HUES48 (cell line): ENCODE measurements around the gene LHB.

Experiments used
- H3K27ac ChIP-seq: one replicate; pipeline ENCODE4 v1.7.0; 2013; ENCODE audit warnings: low read depth, low read length, inconsistent platforms
- H3K27me3 ChIP-seq: 2 replicates; pipeline ENCODE4 v1.6.1; 2013; ENCODE audit warnings: mild to moderate bottlenecking, low read length; ENCODE audit not compliant: control insufficient read depth, insufficient read depth
- H3K36me3 ChIP-seq: 2 replicates; pipeline ENCODE4 v1.6.1; 2013; ENCODE audit warnings: low read length; ENCODE audit not compliant: control insufficient read depth, insufficient read depth
- H3K4me1 ChIP-seq: 2 replicates; pipeline ENCODE4 v1.6.1; 2013; ENCODE audit warnings: mild to moderate bottlenecking, low read length; ENCODE audit not compliant: control insufficient read depth, insufficient read depth
- H3K4me3 ChIP-seq: 2 replicates; pipeline ENCODE4 v1.5.1; 2013; ENCODE audit warnings: mild to moderate bottlenecking, low read depth, low read length
- H3K9ac ChIP-seq: 2 replicates; pipeline ENCODE4 v1.6.1; 2013; ENCODE audit warnings: mild to moderate bottlenecking, low read depth, low read length, moderate library complexity
- H3K9me3 ChIP-seq: 2 replicates; pipeline ENCODE4 v1.6.1; 2013; ENCODE audit warnings: low read length; ENCODE audit not compliant: control insufficient read depth, insufficient read depth

LHB gene

GRCh38 chr19:49004964-49005614 is 11.8 kb downstream of the LHB start:
- Histone ChIP-seq H3K27ac (no peak overlapping the region), H3K9me3 (no peaks in the 10 kb centered on the region), H3K4me3 (no peak overlapping the region), H3K27me3 (no peaks in the 10 kb centered on the region), H3K9ac (no peak overlapping the region), H3K4me1 (no peaks in the 10 kb centered on the region), H3K36me3 (peaks cover 72% of the 10 kb centered on the region)

DNA sequence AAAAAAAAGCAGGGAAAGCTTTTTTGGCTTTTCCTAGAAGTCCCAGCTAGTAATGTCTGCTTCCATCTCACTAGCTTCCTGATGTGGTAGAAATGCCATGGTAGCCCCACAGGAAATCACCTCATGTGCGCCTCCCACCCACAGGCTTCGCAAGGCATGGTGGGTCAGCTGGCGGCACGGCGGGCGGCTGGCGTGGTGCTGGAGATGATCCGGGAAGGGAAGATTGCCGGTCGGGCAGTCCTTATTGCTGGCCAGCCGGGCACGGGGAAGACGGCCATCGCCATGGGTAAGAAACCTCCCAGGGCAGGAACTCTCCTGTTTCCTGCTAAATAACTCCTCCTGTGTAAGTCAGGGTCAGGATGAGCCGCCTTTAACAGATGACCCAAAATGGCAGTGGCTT is 12.8 kb downstream of the LHB start:
- H3K4me1 ChIP-seq: no peaks in the 10 kb centered on the region
- H3K9ac ChIP-seq: no peak overlapping the region
- no peaks in the 10 kb centered on the region for H3K27me3 ChIP-seq
- H3K27ac ChIP-seq: no peak overlapping the region
- H3K4me3 ChIP-seq: no peak overlapping the region
- H3K9me3 ChIP-seq: no peaks in the 10 kb centered on the region
- H3K36me3 ChIP-seq: peaks cover 62% of the 10 kb centered on the region

DNA sequence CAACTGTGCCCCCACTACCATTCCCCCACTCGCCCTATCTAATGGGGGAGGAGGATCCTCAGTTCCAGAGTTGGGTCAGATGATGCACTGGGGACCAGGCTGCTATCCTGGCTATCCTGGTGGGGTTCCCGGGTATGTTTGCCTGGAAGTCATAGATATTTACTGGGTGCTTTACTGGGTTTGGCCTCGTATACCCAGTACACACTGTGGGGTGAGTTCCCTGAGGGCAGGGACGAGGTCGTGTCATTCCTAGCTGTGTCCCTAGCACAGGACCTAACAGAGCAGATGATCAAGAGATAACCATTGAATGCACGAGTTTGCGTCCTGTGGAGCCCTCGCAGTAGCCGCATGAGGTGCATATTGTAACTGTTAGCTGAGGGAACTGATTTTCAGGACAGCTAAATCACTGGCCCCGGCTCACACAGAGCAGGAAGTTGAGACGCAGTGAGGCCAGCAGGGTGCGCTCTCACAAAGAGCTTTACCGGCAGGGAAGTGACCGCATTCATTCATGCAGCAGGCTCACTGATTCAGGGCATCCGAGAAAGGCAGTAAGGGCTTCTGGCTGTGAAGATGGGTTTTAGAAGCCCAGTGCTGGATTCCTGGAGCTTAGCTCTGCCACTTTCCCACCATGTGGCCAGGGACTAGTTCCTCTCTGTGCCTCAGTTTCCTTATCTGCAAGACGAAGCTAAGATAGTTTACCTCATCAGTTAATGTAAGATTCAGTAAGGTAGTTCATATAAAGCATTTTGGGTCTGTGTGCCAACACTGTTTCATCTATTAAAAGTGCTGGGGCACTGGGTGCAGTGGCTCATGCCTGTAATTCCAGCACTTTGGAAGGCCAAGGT is 17.2 kb downstream of the LHB start:
- H3K4me1 ChIP-seq: no peaks in the 10 kb centered on the region
- H3K27me3 ChIP-seq: no peaks in the 10 kb centered on the region
- peaks cover 33% of the 10 kb centered on the region for H3K36me3 ChIP-seq
- H3K9ac ChIP-seq: no peak overlapping the region
- H3K9me3 ChIP-seq: no peaks in the 10 kb centered on the region
- H3K27ac ChIP-seq: peak overlapping the region; percentile 68
- no peak overlapping the region for H3K4me3 ChIP-seq

DNA sequence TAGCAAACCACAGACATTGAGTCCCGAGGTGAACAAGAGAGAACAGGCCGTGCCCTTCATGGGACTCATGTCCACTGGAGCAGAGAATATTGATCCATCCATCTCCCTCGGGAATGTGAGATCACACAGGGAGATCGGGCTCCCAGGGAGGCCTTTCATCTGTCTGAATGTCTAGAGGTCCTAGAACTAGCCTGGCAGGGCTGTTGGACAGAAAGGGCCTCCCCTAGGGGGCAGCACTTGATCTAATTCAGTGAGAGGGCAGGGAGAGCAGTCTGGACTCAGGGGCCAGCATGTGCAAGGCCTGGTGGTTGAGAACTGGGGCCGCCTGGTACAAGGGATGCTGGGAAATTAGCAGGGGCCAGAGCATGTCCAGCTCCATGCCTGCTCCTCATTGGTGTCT is 18.9 kb downstream of the LHB start:
- H3K27ac ChIP-seq: no peak overlapping the region
- H3K9ac ChIP-seq: no peak overlapping the region
- no peak overlapping the region for H3K4me3 ChIP-seq
- no peaks in the 10 kb centered on the region for H3K4me1 ChIP-seq
- H3K27me3 ChIP-seq: no peaks in the 10 kb centered on the region
- peaks cover 16% of the 10 kb centered on the region for H3K36me3 ChIP-seq
- no peaks in the 10 kb centered on the region for H3K9me3 ChIP-seq

DNA sequence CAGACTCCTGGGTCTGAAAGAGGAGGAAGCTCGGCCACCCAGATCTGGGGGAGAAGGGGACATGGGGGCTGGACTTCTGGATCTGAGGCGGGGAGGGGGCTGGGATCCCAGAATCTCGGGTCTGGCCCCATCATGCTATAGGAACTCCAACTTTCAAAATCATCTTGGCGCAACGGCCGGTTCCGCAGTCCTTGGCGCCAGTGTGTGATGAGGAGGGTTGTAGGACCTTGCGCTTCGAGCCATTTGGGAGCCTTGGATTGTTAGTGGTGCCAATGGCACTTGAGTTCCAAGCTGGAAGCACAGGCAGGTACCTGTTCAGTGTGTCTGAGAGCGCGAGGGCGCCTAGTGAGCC is 22.9 kb downstream of the LHB start:
- peak overlapping the region; percentile 37 for H3K9ac ChIP-seq
- H3K4me1 ChIP-seq: peaks cover 7% of the 10 kb centered on the region; the same call in 1 of the 2 replicates
- H3K27ac ChIP-seq: peak overlapping the region; percentile 82
- H3K4me3 ChIP-seq: peak overlapping the region; percentile 81
- H3K9me3 ChIP-seq: no peaks in the 10 kb centered on the region
- no peaks in the 10 kb centered on the region for H3K27me3 ChIP-seq
- H3K36me3 ChIP-seq: peaks cover 12% of the 10 kb centered on the region; the same call in 1 of the 2 replicates

DNA sequence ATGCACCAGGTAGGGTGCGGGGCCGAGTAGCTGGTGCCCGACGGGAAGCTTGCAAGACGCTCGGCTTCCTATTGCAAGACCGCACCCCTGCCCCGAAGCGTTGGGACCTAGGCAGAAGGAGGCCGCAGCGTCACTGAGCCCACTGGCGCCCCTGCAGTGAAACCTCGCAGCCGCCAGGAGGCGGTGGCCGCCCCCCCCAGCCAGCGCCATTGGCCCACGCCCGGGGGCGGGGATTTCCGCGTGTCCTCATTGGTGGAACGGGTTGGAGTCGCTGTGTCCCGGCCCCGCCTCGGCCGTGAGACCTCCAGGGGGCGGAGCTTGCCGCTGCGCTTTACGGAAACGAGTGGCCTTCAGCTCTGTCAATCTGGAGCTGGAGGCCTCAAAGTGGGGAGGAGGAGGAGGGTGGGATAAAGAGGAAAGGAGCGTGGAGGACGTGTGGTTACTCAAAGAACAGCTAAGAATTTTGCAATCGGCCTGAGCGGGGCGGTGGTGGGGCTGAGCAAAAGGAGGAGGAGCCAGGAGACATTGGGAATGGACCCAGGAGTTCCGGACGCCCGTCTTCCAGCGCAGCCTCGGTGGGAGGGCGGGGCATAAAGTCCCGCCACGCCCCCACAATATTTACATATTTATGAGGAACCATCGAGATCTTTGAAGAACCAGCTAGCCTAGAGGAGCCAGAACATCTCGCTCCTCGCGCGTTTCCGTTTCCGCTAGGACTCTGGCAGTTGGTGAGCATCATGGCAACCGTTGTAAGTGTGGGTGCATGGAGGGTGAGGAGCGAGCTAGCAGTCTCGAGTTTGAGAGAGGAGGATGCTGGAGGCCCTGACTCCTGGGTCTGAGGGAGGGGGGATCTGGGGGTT is 23.5 kb downstream of the LHB start, which contains the start of the genes GYS1 and RUVBL2:
Gene GYS1 (minus strand): TSS at position 135 of the 860 bp plus-strand sequence. CDS start 197 bp downstream, outside the sequence.
Gene RUVBL2 (plus strand): TSS at position 713 of the 860 bp plus-strand sequence. CDS start 25 bp downstream, at position 738.
- Histone ChIP-seq H3K4me3 (peak within 1 kb of the TSS; percentile 81), H3K9me3 (no peaks in the 10 kb centered on the region), H3K27me3 (no peaks in the 10 kb centered on the region), H3K36me3 (peaks cover 18% of the 10 kb centered on the region), H3K27ac (peak within 1 kb of the TSS; percentile 85), H3K4me1 (peaks cover 7% of the 10 kb centered on the region; the same call in 1 of the 2 replicates), H3K9ac (peak within 1 kb of the TSS; percentile 58)

DNA sequence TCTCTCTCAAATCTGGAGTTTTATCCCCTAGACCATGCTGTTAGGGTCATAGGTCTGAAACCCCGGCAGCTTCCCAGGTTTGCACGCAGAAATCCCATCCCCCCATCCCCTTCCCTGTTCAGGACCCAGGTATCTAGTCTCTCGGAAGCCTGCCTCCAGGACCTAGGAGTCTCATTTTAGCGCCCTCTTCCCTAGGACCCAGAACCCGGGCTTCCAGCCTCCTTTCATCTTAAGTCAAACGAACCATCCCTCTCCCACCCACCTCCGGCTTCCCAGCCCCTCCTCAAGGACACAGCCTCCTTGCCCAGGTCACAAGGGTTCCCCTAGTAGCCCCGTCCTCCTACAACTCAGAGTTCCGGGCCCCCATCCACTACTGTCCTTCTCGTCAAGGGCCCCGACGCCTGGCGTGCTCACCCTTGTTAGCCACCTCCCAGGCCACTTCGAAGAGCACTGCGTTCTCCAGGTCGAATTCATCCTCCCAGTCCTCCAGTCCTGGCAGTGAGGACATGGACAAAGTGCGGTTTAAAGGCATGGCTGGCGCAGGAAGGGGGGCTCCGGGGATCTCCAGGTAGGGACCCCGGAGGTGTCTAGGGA is 24.2 kb downstream of the LHB start:
- Histone ChIP-seq H3K27me3 (no peaks in the 10 kb centered on the region), H3K27ac (peak overlapping the region; percentile 85), H3K9ac (peak overlapping the region; percentile 58; the same call in 1 of the 2 replicates), H3K4me1 (peaks cover 7% of the 10 kb centered on the region; the same call in 1 of the 2 replicates), H3K36me3 (peaks cover 23% of the 10 kb centered on the region), H3K9me3 (no peaks in the 10 kb centered on the region), H3K4me3 (peak overlapping the region; percentile 79)

GRCh38 chr19:48991873-48992580 is 24.9 kb downstream of the LHB start:
- Histone ChIP-seq H3K4me3 (peak overlapping the region; percentile 79), H3K27me3 (no peaks in the 10 kb centered on the region), H3K9me3 (no peaks in the 10 kb centered on the region), H3K36me3 (peaks cover 26% of the 10 kb centered on the region), H3K4me1 (peaks cover 7% of the 10 kb centered on the region; the same call in 1 of the 2 replicates), H3K27ac (peak overlapping the region; percentile 85), H3K9ac (peak overlapping the region; percentile 33; the same call in 1 of the 2 replicates)

GRCh38 chr19:48991011-48991609 is 25.8 kb downstream of the LHB start:
- Histone ChIP-seq H3K4me3 (no peak overlapping the region), H3K27ac (no peak overlapping the region), H3K27me3 (no peaks in the 10 kb centered on the region), H3K9me3 (no peaks in the 10 kb centered on the region), H3K9ac (no peak overlapping the region), H3K4me1 (peaks cover 7% of the 10 kb centered on the region; the same call in 1 of the 2 replicates), H3K36me3 (peaks cover 35% of the 10 kb centered on the region)
